ENCODE data around the gene CARNS1. TPM values are rescaled to one million over a fixed set of nuclear protein-coding genes. Genes with fewer than 3 reads are reported as not detected.
A peak's percentile ranks its signal among the peaks of the same experiment; 100 is the strongest.

The CARNS1 gene
- total and polyA plus RNA-seq, 7 donors, result 2.1 to 27.5 (median 7.0) TPM

GRCh38 chr11:67469508-67469811, 54.0 kb downstream of the CARNS1 start:
- no peak for ATAC-seq
- 5 to 9% (median 7%) methylated on average over 9 of the region's 9 CpGs for WGBS, 3 donors
- no peak for TF ChIP-seq CTCF (IDR thresholded peaks at IDR 0.05)
- no peak for DNase-seq
- intact Hi-C loops (cut with DNase I), result loop anchor here (5.0 kb wide), 3 partner anchors 38 to 67 kb away; partner anchors contain the start of genes PPP1CA (in 2 of the 2), RPS6KB2 (in 2 of the 2), TBC1D10C (in 2 of the 2) and CDK2AP2 (in 1 of the 2)
- no peaks in the 10 kb centered on the region for H3K9me3 ChIP-seq
- peaks cover 0 to 5% of the 10 kb centered on the region in 2 donors for H3K36me3 ChIP-seq (ENCODE audit: insufficient read depth in 1 of 2, low read depth in 1 of 2)
- peak overlapping the region; percentile 85 for H3K27ac ChIP-seq
- H3K27me3 ChIP-seq (ENCODE audit: insufficient read depth in 3 of 3, low read length in 2 of 3), result no peaks in the 10 kb centered on the region
- peak overlapping the region; percentile 98 for H3K4me3 ChIP-seq
- H3K4me1 ChIP-seq, result peaks cover 12% of the 10 kb centered on the region

- no peaks in the 10 kb centered on the region for H3K27me3 ChIP-seq (ENCODE audit: insufficient read depth in 3 of 3, low read length in 2 of 3)
- H3K36me3 ChIP-seq (ENCODE audit: insufficient read depth in 1 of 2, low read depth in 1 of 2), result peaks cover 0 to 5% of the 10 kb centered on the region in 2 donors
- no peak overlapping the region for H3K4me3 ChIP-seq
- DNase-seq (no peak), ATAC-seq (no peak)
- no peaks in the 10 kb centered on the region for H3K9me3 ChIP-seq
- H3K4me1 ChIP-seq, result peaks cover 12% of the 10 kb centered on the region
- intact Hi-C loops (cut with DNase I), result no loop called here
- no peak for TF ChIP-seq CTCF (IDR thresholded peaks at IDR 0.05)
- 80 to 84% (median 82%) methylated on average over 8 of the region's 8 CpGs for WGBS, 3 donors
- H3K27ac ChIP-seq, result no peak overlapping the region
These were observed 55.0 kb downstream of the CARNS1 start for GRCh38 chr11:67470337-67471002.

- Histone ChIP-seq H3K9me3 (no peaks in the 10 kb centered on the region), H3K27me3 (ENCODE audit: insufficient read depth in 3 of 3, low read length in 2 of 3) (no peaks in the 10 kb centered on the region), H3K4me1 (peaks cover 10% of the 10 kb centered on the region), H3K4me3 (no peak overlapping the region), H3K27ac (no peak overlapping the region), H3K36me3 (ENCODE audit: insufficient read depth in 1 of 2, low read depth in 1 of 2) (no peaks in the 10 kb centered on the region)
- ATAC-seq (no peak), DNase-seq (no peak)
- TF ChIP-seq CTCF (IDR thresholded peaks at IDR 0.05), result no peak
- intact Hi-C loops (cut with DNase I), result no loop called here
- 76 to 80% (median 77%) methylated on average over 7 of the region's 7 CpGs for WGBS, 3 donors
These were observed 57.4 kb downstream of the CARNS1 start for GRCh38 chr11:67472882-67473281.

Other genes with a start within 250 kb of the CARNS1 start
- 10 to 100 TPM; 41.7 to 46.8 (median 46.1) TPM for gene GRK2, start 149.2 kb upstream of the CARNS1 start, total RNA-seq
- 10 to 100 TPM; 37.3 to 56.8 (median 46.2) TPM for gene GRK2, start 149.2 kb upstream of the CARNS1 start, polyA plus RNA-seq
- gene ANKRD13D, start 126.4 kb upstream of the CARNS1 start, total RNA-seq, result 1 to 10 TPM; 4.1 to 8.6 (median 7.8) TPM
- gene ANKRD13D, start 126.4 kb upstream of the CARNS1 start, polyA plus RNA-seq, result 1 to 10 TPM; 4.6 to 7.0 (median 5.9) TPM
- gene SSH3, start 112.1 kb upstream of the CARNS1 start, total RNA-seq, result 10 to 100 TPM in 1 of 4 donors, 1 to 10 TPM in 3; 3.7 to 10.1 (median 6.9) TPM
- 1 to 10 TPM; 3.0 to 5.0 (median 4.2) TPM for gene SSH3, start 112.1 kb upstream of the CARNS1 start, polyA plus RNA-seq
- gene POLD4, start 62.1 kb upstream of the CARNS1 start, total RNA-seq, result 10 to 100 TPM; 31.8 to 89.8 (median 56.1) TPM
- 10 to 100 TPM; 72.6 to 74.9 (median 73.3) TPM for gene POLD4, start 62.1 kb upstream of the CARNS1 start, polyA plus RNA-seq
- 1 to 10 TPM in 1 of 4 donors, under 1 TPM in 3; 0.44 to 1.5 (median 0.82) TPM for gene CLCF1, start 42.1 kb upstream of the CARNS1 start, total RNA-seq
- 1 to 10 TPM in 1 of 3 donors, under 1 TPM in 2; 0.47 to 6.5 (median 0.62) TPM for gene CLCF1, start 42.1 kb upstream of the CARNS1 start, polyA plus RNA-seq
- gene RAD9A, start 23.7 kb upstream of the CARNS1 start, total RNA-seq, result 1 to 10 TPM; 1.8 to 6.7 (median 5.8) TPM
- 10 to 100 TPM in 2 of 3 donors, 1 to 10 TPM in 1; 7.1 to 12.3 (median 10.1) TPM for gene RAD9A, start 23.7 kb upstream of the CARNS1 start, polyA plus RNA-seq
- gene PPP1CA, start 13.8 kb upstream of the CARNS1 start, total RNA-seq, result 100 to 1,000 TPM in 1 of 4 donors, 10 to 100 TPM in 3; 72.6 to 113 (median 86.6) TPM
- gene PPP1CA, start 13.8 kb upstream of the CARNS1 start, polyA plus RNA-seq, result 100 to 1,000 TPM; 108 to 191 (median 147) TPM
- 1 to 10 TPM in 3 of 4 donors, under 1 TPM in 1; 0.65 to 1.6 (median 1.2) TPM for gene TBC1D10C, start 11.6 kb upstream of the CARNS1 start, total RNA-seq
- under 1 TPM; 0.25 to 0.52 (median 0.34) TPM for gene TBC1D10C, start 11.6 kb upstream of the CARNS1 start, polyA plus RNA-seq
- gene RPS6KB2, start 12.8 kb downstream of the CARNS1 start, total RNA-seq, result 10 to 100 TPM; 23.1 to 34.3 (median 26.8) TPM
- 10 to 100 TPM; 25.6 to 64.6 (median 33.1) TPM for gene RPS6KB2, start 12.8 kb downstream of the CARNS1 start, polyA plus RNA-seq
- 1 to 10 TPM in 3 of 4 donors, under 1 TPM in 1; 0.89 to 1.4 (median 1.0) TPM for gene PTPRCAP, start 22.0 kb downstream of the CARNS1 start, total RNA-seq
- gene PTPRCAP, start 22.0 kb downstream of the CARNS1 start, polyA plus RNA-seq, result 1 to 10 TPM in 1 of 3 donors, under 1 TPM in 2; 0.25 to 1.3 (median 0.65) TPM
- gene CORO1B, start 27.8 kb downstream of the CARNS1 start, total RNA-seq, result 10 to 100 TPM in 3 of 4 donors, 1 to 10 TPM in 1; 8.7 to 13.1 (median 11.5) TPM
- 10 to 100 TPM; 10.6 to 18.1 (median 16.7) TPM for gene CORO1B, start 27.8 kb downstream of the CARNS1 start, polyA plus RNA-seq
- under 1 TPM in 1 of 4 donors, not detected in 3; 0.19 TPM for gene GPR152, start 37.1 kb downstream of the CARNS1 start, total RNA-seq
- gene GPR152, start 37.1 kb downstream of the CARNS1 start, polyA plus RNA-seq, result not detected
- gene CABP4, start 39.7 kb downstream of the CARNS1 start, total RNA-seq, result 1 to 10 TPM in 3 of 4 donors, under 1 TPM in 1; 0.93 to 1.9 (median 1.5) TPM
- under 1 TPM; 0.35 to 0.89 (median 0.61) TPM for gene CABP4, start 39.7 kb downstream of the CARNS1 start, polyA plus RNA-seq
- gene TMEM134, start 53.6 kb downstream of the CARNS1 start, total RNA-seq, result 10 to 100 TPM; 57.1 to 83.2 (median 66.2) TPM
- gene TMEM134, start 53.6 kb downstream of the CARNS1 start, polyA plus RNA-seq, result 100 to 1,000 TPM in 1 of 3 donors, 10 to 100 TPM in 2; 81.7 to 121 (median 87.8) TPM
- gene AIP, start 67.3 kb downstream of the CARNS1 start, total RNA-seq, result 10 to 100 TPM; 25.3 to 42.7 (median 29.9) TPM
- 10 to 100 TPM; 57.4 to 71.5 (median 57.7) TPM for gene AIP, start 67.3 kb downstream of the CARNS1 start, polyA plus RNA-seq
- 10 to 100 TPM in 2 of 4 donors, 1 to 10 TPM in 2; 6.7 to 16.1 (median 9.6) TPM for gene PITPNM1, start 89.7 kb downstream of the CARNS1 start, total RNA-seq
- gene PITPNM1, start 89.7 kb downstream of the CARNS1 start, polyA plus RNA-seq, result 10 to 100 TPM in 1 of 3 donors, 1 to 10 TPM in 2; 2.3 to 11.3 (median 5.1) TPM
- 10 to 100 TPM; 16.3 to 18.5 (median 18.1) TPM for gene CDK2AP2, start 92.5 kb downstream of the CARNS1 start, total RNA-seq
- gene CDK2AP2, start 92.5 kb downstream of the CARNS1 start, polyA plus RNA-seq, result 10 to 100 TPM; 31.9 to 72.3 (median 48.0) TPM
- gene CABP2, start 107.8 kb downstream of the CARNS1 start, total RNA-seq, result not detected
- not detected for gene CABP2, start 107.8 kb downstream of the CARNS1 start, polyA plus RNA-seq
- gene GSTP1, start 168.1 kb downstream of the CARNS1 start, total RNA-seq, result 100 to 1,000 TPM; 224 to 364 (median 274) TPM
- gene GSTP1, start 168.1 kb downstream of the CARNS1 start, polyA plus RNA-seq, result 100 to 1,000 TPM; 279 to 410 (median 383) TPM
- gene NDUFV1, start 191.3 kb downstream of the CARNS1 start, total RNA-seq, result 100 to 1,000 TPM; 250 to 413 (median 364) TPM
- gene NDUFV1, start 191.3 kb downstream of the CARNS1 start, polyA plus RNA-seq, result 100 to 1,000 TPM; 248 to 340 (median 287) TPM
- 10 to 100 TPM; 19.0 to 37.0 (median 31.8) TPM for gene NUDT8, start 214.3 kb downstream of the CARNS1 start, total RNA-seq
- gene NUDT8, start 214.3 kb downstream of the CARNS1 start, polyA plus RNA-seq, result 10 to 100 TPM; 28.5 to 52.2 (median 48.9) TPM
- not detected for gene TBX10, start 224.1 kb downstream of the CARNS1 start, total RNA-seq
- under 1 TPM in 1 of 3 donors, not detected in 2; 0.01 TPM for gene TBX10, start 224.1 kb downstream of the CARNS1 start, polyA plus RNA-seq
- not detected for gene ACY3, start 235.1 kb downstream of the CARNS1 start, total RNA-seq
- under 1 TPM in 1 of 3 donors, not detected in 2; 0.04 TPM for gene ACY3, start 235.1 kb downstream of the CARNS1 start, polyA plus RNA-seq